OCI-LY7 (cell line): ENCODE measurements around the gene ADGRL4. TPM values are rescaled to one million over a fixed set of nuclear protein-coding genes. Genes with fewer than 3 reads are reported as not detected.

Experiments
- BruUV-seq: library from RNA; stranded (reverse); fragments of 400-500 nt; replicated peaks from 2 replicates; lab custom pipeline; 2021; lab: Mats Ljungman, UMichigan
- CTCF ChIA-PET: fragments of 300-600 bp; sonication (Branson Sonifier 250); formaldehyde crosslinking; loops from one replicate; lab custom pipeline; 2022; ENCODE audit warnings: antibody characterized with exemption; ENCODE audit not compliant: unreplicated experiment; lab: Charles Lee
- POLR2A ChIA-PET: fragments of 300-600 bp; sonication (Branson Sonifier 250); formaldehyde crosslinking; loops from one replicate; lab custom pipeline; 2022; ENCODE audit warnings: antibody characterized with exemption; lab: Charles Lee
- DNase-seq: peaks from one replicate; pipeline ENCODE4 v3.0.0-alpha.2; 2015; ENCODE audit warnings: low spot score
- H2AFZ ChIP-seq: fragments of 200-600 bp; sonication (generic), shearing (Covaris generic); 2 replicates; pipeline ENCODE4 v1.6.1; 2014; ENCODE audit warnings: mild to moderate bottlenecking, antibody characterized with exemption, low read length, moderate library complexity
- H3K27ac ChIP-seq: fragments of 200-600 bp; sonication (generic); 2 replicates; pipeline ENCODE4 v1.5.1; 2014; ENCODE audit warnings: mixed run types, low read depth, mild to moderate bottlenecking, moderate library complexity, low read length, inconsistent platforms; ENCODE audit not compliant: poor library complexity, severe bottlenecking
- H3K36me3 ChIP-seq: fragments of 200-600 bp; sonication (generic); 2 replicates; pipeline ENCODE4 v1.6.1; 2014; ENCODE audit warnings: mild to moderate bottlenecking, antibody characterized with exemption, low read length, moderate library complexity, mixed read lengths; ENCODE audit not compliant: insufficient read depth
- H3K4me1 ChIP-seq: fragments of 200-600 bp; sonication (generic); 2 replicates; pipeline ENCODE4 v1.5.1; 2014; ENCODE audit warnings: mild to moderate bottlenecking, low read length; ENCODE audit not compliant: insufficient read depth, poor library complexity, severe bottlenecking
- H3K4me2 ChIP-seq: fragments of 200-600 bp; sonication (generic); 2 replicates; pipeline ENCODE4 v1.6.1; 2014; ENCODE audit warnings: mild to moderate bottlenecking, low read length
- H3K4me3 ChIP-seq: fragments of 200-600 bp; sonication (generic); 2 replicates; pipeline ENCODE4 v1.5.1; 2014; ENCODE audit warnings: mild to moderate bottlenecking, low read depth, low read length; ENCODE audit not compliant: poor library complexity, severe bottlenecking
- H3K79me2 ChIP-seq: fragments of 200-600 bp; sonication (generic); 2 replicates; pipeline ENCODE4 v1.6.1; 2016; ENCODE audit warnings: low read depth, mild to moderate bottlenecking, low read length, moderate library complexity, mixed read lengths; ENCODE audit not compliant: insufficient read depth
- H3K9me2 ChIP-seq: fragments of 200-600 bp; sonication (generic); 2 replicates; pipeline ENCODE4 v1.6.1; 2016; ENCODE audit warnings: mild to moderate bottlenecking, low read length, mixed read lengths; ENCODE audit not compliant: insufficient read depth
- H3K9me3 ChIP-seq: fragments of 200-600 bp; sonication (generic); 2 replicates; pipeline ENCODE4 v1.6.1; 2014; ENCODE audit warnings: mild to moderate bottlenecking, mixed run types, low read length, mixed read lengths
- H4K20me1 ChIP-seq: fragments of 200-600 bp; sonication (generic); 2 replicates; pipeline ENCODE4 v1.6.1; 2014; ENCODE audit warnings: mild to moderate bottlenecking, antibody characterized with exemption, low read length, moderate library complexity, mixed read lengths; ENCODE audit not compliant: insufficient read depth
- CTCF ChIP-seq: fragments of 200-600 bp; sonication (generic); conservative IDR thresholded peaks from 2 replicates; pipeline ENCODE4 v1.5.1; 2014; ENCODE audit warnings: mild to moderate bottlenecking, antibody characterized with exemption, low read length, moderate library complexity, mixed read lengths
- EZH2phosphoT487 ChIP-seq: fragments of 200-600 bp; sonication (generic); IDR thresholded peaks from 2 replicates; pipeline ENCODE4 v1.6.1; 2018; ENCODE audit warnings: low read depth, borderline replicate concordance, mild to moderate bottlenecking, mixed run types, antibody characterized with exemption, low read length, moderate library complexity, mixed read lengths
- intact Hi-C: fragments of 100-400 bp; cut with micrococcal nuclease; formaldehyde crosslinking; loops from one replicate; pipeline ENCODE4 v1.10.0; 2022; ENCODE audit not compliant: unreplicated experiment
- total RNA-seq, 2 experiments: library from RNA; depleted of rRNA in 1 of 2; stranded (reverse); fragments of >200 nt in 1 of 2; shearing (Covaris generic) in 1 of 2; gene quantifications; 2 replicates each; pipeline ENCODE4 v1.2.3, GENCODE V29; 2014 to 2022

Gene ADGRL4
- total RNA-seq, 2 experiments from 2014 or later: not detected

- Histone ChIP-seq H2AFZ (no peak overlapping the region), H3K36me3 (no peaks in the 10 kb centered on the region), H3K4me1 (no peaks in the 10 kb centered on the region), H3K79me2 (no peaks in the 10 kb centered on the region), H3K4me3 (no peak overlapping the region), H3K9me3 (no peaks in the 10 kb centered on the region), H3K4me2 (no peak overlapping the region), H3K9me2 (no peaks in the 10 kb centered on the region), H3K27ac (no peak overlapping the region), H4K20me1 (no peaks in the 10 kb centered on the region)
- no peak for TF ChIP-seq CTCF
- no peak for TF ChIP-seq EZH2phosphoT487
- no peak for DNase-seq
- no TSS peak for BruUV-seq
- ChIA-PET POLR2A (no interaction called here), CTCF (no interaction called here)
- intact Hi-C loops: no loop called here
Observed at GRCh38 chr1:78919150-78919549, 87.4 kb downstream of the ADGRL4 start.

GRCh38 chr1:78918157-78918556 lies 88.4 kb downstream of the ADGRL4 start:
- no peaks in the 10 kb centered on the region for H3K9me3 ChIP-seq
- ChIA-PET CTCF (no interaction called here), POLR2A (no interaction called here)
- no peak for DNase-seq
- H3K4me2 ChIP-seq: no peak overlapping the region
- intact Hi-C loops: no loop called here
- no TSS peak for BruUV-seq
- H2AFZ ChIP-seq: no peak overlapping the region
- no peak overlapping the region for H3K27ac ChIP-seq
- H3K4me3 ChIP-seq: no peak overlapping the region
- H3K9me2 ChIP-seq: no peaks in the 10 kb centered on the region
- H3K36me3 ChIP-seq: no peaks in the 10 kb centered on the region
- H4K20me1 ChIP-seq: no peaks in the 10 kb centered on the region
- no peaks in the 10 kb centered on the region for H3K79me2 ChIP-seq
- no peaks in the 10 kb centered on the region for H3K4me1 ChIP-seq
- TF ChIP-seq CTCF: no peak
- no peak for TF ChIP-seq EZH2phosphoT487

GRCh38 chr1:78916986-78917385 lies 89.5 kb downstream of the ADGRL4 start:
- Histone ChIP-seq H3K4me2 (no peak overlapping the region), H3K9me2 (no peaks in the 10 kb centered on the region), H2AFZ (no peak overlapping the region), H3K27ac (no peak overlapping the region), H4K20me1 (no peaks in the 10 kb centered on the region), H3K4me1 (no peaks in the 10 kb centered on the region), H3K79me2 (no peaks in the 10 kb centered on the region), H3K9me3 (no peaks in the 10 kb centered on the region), H3K4me3 (no peak overlapping the region), H3K36me3 (no peaks in the 10 kb centered on the region)
- no peak for DNase-seq
- TF ChIP-seq EZH2phosphoT487 (no peak), CTCF (no peak)
- ChIA-PET CTCF (no interaction called here), POLR2A (interaction anchor here (0.6 to 0.7 kb wide), 2 partner anchors 33 to 343 kb away, joined by 3 to 5 read pairs; no protein-coding TSS in a partner anchor)
- intact Hi-C loops: no loop called here
- no TSS peak for BruUV-seq
